Erythroblast (primary cell): Measurements from ENCODE around the gene TMUB2.

ENCODE experiments used
- GATA1 ChIP-seq: IDR thresholded peaks from 2 replicates; pipeline ENCODE4 v1.6.1; 2011; ENCODE audit warnings: low read depth, mild to moderate bottlenecking, control low read depth, low read length, moderate library complexity
- POLR2A ChIP-seq: IDR thresholded peaks from 2 replicates; pipeline ENCODE4 v1.6.1; 2011; ENCODE audit warnings: mild to moderate bottlenecking, low read length

DNA sequence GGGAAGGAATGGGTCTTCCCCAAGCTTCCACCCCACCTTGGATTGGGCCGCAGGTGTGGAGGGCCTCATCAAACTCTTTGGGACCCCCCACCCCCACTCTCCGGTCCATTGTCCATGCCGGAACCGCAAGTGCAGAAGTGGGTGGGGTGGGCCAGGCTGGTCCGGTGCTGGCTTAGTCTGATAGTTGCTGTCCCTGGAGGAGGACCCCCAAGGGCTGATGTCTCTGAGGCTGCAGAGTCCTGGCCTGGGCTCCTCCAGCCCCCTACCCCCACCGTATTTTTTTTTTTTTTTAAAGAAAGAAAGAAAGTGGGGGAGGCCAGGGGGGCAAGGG is 20.0 kb downstream of the TMUB2 start:
- TF ChIP-seq POLR2A (no peak), GATA1 (no peak)
